Occipital lobe (tissue), 2 donors: ENCODE results near the gene RFX8. TPM values are rescaled to one million over a fixed set of nuclear protein-coding genes. Genes with fewer than 3 reads are reported as not detected.
A peak's percentile ranks its signal among the peaks of the same experiment; 100 is the strongest.

Experiments used
- DNase-seq: peaks from one replicate; lab custom pipeline; 2025; lab: John Stamatoyannopoulos, UW
- total RNA-seq: library from RNA; depleted of rRNA; stranded (reverse); fragments of >200 nt; gene quantifications from one replicate; pipeline ENCODE4 v1.2.3, GENCODE V29; 2014

RFX8 gene
- total RNA-seq, 1 donor from 2014 or later, result 0.47 TPM

DNA sequence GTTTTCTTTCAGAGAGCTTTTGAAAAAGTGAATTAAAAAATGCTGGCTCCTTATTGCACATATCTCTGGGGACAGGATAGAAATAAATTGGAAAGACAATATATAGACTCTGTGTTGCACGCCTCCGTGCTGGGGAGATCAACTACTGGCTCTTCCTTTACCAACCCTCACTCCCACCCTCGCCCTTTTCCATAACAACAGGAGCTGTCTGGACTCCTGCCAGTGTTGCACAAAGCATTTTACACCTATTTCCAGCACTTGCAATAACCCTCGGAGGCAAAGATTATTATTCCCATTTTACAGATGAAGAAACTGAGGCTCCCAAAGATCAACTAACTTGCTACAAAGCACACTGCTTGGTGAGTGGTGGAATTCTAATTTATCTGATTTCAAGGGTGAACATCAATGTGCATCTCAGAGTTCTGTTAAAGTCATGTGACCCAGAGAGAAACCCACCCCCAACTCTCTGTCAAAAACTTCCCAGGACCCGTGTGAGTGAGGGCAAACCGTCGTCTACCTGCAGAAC is 91.8 kb downstream of the RFX8 start:
- no peak for DNase-seq

DNA sequence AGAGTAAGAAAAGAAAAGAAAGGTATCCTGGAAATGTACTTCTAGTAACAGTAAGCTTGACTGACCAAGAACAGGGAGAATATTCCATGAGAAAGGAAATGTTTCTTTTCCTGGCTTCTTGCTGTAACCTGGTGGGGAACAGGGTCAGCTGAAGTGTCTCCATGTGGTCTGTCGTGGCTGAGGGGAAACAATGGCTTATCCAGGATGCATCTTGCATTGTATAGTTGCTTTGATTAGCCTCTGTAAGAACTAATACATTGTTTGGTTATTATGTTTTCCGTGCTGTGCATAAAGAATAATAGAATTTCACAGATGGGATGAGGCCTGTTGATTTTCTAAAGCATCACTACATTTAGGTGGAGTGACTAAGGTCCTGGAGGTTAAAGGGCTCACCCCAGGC is 92.5 kb downstream of the RFX8 start:
- DNase-seq, result no peak

DNA sequence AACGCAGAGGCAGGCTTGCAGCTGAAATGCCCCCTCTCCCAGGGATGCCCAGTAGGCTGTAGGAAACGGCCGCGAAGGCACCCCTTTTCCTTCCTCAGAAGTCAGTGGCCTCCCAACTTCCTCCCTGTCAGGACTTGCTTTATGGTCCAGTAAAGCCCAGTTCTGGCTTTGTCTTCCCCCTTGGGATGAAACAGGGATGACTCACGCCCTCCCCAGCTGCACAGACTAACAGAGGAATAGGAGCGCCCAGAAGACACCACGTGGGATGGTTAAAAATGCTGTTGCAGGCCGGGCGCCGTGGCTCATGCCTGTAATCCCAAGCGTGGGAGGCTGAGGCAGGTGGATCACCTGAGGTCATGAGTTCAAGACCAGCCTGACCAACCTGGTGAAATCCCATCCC is 94.5 kb downstream of the RFX8 start:
- no peak for DNase-seq

DNA sequence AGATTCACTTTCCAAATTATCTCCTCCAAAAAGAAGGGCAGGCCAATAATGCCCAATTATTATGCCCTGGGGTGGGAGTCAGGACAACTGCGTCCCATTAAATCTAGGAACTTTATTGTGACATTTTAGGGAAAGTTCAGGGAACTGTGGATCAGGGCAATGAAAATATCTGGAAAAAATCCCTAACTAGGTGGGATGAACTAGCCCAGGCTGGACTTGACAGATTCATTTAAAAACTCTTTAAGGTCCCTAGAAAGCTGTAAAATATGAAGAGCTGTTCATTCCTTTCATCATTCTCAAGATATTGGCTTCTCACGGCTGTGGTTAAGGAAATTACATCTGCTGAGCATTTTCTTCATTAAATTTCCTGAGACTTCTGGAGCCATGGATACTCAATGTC is 95.8 kb downstream of the RFX8 start:
- no peak for DNase-seq

DNA sequence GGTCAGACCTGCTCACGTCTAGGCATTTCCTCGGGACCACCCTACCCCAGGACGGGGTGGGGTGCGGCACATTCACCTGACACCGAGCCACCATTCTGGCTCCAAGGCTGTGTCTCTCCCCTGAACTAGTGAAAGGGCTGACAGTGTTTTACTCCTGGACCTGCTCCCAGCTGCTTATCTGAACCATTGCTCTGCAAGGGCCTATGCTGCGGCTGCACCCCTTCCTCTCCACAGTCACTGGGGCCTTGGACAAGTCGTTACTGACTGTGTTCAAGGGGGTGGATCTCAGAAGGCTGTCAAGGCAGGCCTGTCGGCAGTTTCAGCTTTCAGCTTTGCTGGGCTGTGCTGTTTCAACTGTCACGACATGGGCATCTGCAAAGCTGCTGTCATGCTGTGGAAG is 99.3 kb downstream of the RFX8 start:
- DNase-seq, result no peak

- DNase-seq, result no peak
Measured at GRCh38 chr2:101374821-101375561, 99.9 kb downstream of the RFX8 start.

DNA sequence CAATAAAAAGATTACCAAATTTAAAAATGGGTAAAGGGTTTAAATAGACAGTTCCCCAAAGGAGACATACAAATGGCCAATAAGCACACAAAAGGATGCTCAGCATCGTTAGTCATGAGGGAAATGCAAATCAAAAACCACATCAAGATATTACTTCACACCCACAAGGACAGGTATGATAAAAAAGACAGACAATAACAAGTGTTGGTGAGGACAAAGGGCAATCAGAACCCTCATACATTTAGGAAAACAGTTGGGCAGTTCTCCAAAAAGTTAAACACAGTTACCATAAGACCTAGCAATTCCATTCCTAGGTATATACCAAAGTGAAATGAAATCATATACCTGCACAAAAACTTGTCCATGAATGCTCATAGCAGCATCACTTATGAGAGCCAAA is 102.1 kb downstream of the RFX8 start:
- no peak for DNase-seq

DNA sequence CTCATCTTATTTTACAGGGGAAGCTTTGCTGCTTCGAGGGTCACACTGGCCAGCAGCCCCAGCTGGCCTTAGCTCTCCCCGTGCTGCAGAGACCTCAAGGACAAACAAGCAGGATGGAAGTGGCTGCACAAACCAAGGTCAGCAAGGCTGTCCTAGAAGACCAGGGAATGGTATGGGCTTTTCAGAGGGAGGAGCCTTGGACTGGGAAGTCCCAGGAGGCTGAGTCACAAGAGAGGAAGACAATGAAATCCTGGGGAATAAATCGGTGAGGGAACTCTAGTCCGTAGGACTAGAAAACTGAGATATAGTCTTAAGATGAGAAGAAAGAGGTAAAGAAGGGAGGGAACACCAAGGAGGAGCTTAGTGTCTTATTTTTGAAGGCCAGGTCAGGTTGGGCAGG is 103.3 kb downstream of the RFX8 start:
- DNase-seq, result no peak

GRCh38 chr2:101369100-101369499 is 105.8 kb downstream of the RFX8 start:
- no peak for DNase-seq

DNA sequence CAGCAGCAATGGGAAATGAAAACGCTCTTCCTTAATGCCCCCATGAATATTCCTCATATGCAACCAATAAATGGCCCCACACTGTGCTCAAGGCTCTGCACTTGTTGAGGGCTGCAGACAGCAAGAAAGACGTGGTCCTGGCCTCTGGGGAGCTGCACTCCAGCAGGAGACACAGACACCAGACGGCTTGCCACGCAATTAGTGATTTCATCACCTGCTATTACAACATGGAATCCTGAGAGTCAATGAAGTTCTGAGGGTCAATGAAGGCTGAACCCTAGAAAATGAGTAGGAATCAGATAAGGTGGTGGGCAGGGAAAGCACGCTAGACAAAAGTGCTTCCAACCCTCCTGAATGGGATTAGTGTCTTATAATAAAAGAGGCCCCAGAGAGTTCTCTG is 106.5 kb downstream of the RFX8 start:
- DNase-seq, result no peak

DNA sequence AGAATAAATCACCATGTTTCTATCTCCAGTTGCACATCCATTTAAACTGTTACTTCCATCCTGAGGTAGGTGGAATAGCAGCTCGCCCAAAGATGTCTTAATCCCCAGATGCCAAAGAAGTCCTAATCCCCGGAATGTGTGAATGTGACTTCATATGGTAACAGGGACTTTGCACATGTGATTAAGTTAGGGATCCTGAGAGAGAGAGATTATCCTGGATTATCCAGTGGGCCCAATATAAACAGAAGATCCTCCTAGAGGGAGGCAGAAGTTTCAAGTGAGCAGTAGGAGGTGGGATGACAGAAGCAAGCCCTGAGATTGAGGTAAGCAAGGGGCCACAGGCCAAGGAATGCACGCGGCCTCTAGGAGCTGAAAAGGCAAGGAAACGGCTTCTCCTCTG is 107.4 kb downstream of the RFX8 start:
- no peak for DNase-seq

DNA sequence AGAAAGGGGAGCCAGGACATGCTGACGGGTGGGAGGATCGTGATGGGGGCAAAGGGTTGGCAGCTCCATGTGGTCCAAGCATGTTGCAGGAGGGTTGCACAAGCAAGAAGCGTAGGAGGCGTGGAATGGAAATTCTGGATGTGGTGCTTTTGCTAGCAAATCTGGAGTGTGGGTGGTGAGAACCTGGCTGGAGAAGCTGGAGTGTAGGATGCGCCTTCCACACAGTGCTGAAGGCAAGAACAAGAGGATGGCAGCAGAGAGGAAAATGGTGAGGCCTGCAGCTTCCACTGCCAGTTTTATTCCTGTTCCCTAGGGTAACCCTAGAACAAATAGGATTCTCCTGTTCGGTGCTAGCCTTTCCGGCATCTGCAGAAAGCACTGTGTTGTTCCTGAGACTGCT is 110.0 kb downstream of the RFX8 start:
- peak; percentile 76 for DNase-seq

GRCh38 chr2:101362777-101363176 is 112.1 kb downstream of the RFX8 start:
- no peak for DNase-seq

DNA sequence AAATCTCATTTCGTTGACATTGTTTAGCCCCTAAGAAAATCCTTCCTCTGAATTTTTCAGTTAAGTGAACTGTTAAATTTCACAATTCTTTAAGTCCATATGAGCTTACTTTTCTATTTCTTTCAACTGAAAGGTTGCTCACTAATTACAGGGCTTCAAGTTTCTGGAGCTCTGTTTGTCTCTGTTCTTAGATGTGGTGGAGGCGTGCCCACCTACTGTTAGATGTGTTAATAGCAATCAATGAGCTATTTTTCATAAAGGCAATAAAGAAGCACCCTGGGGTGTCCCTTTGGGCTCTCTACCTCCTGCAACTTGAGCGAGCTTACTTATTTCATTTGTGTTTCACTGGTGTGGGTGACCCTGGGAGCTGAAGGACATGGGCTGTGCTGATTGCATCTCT is 112.6 kb downstream of the RFX8 start:
- DNase-seq, result no peak

DNA sequence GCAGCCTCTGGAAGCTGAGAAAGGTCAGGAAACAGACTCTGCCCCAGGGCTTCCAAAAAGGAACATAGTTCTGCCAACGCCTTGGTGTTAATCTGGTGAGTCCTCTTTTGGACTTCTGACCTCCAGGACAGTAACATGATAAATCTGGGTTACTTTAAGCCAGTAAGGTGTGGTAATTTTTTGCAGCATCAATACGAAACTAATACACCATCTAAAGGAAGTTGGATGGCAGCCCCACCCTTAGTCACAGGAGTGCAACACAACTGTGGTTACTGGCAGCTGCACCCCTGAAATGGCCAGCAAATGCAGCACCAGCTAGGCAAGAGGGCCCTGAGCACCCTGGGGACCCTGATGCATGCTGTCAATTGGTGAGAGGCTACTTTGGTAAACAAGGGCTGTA is 113.4 kb downstream of the RFX8 start:
- DNase-seq, result no peak

DNA sequence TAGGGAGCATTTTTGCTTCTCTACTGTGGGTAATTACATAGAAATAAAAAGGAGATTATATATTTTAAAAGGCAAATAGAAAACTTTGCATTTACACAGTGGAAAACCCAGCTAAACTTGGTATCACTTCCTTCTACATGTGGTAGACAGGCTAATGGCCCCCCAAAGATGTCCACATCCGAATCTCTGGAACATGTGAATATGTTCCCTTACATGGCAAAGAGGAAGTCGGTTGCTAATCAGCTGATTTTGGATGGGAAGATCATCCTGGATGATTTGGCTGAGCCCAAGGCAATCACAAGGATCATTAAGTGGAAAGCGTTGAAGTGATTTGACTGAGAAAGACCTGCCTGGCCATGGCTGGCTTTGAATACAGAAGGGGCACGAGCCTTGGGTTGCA is 113.8 kb downstream of the RFX8 start:
- DNase-seq, result no peak

DNA sequence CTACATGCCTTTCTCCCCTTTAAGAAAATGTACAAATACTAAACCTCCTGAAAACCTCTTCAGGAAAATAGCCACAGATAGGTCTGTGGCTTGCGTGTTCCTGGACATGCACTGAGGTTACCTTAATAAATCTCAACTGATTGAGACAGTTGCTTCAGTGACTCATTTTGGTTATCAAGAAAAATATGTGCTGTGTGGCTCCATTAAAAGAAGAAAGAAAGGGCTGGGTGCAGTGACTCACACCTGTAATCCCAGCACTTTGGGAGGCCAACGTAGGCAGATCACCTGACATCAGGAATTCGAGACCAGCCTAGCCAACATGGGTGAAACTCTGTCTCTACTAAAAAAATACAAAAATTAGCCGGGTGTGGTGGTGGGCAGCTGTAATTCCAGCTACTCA is 114.7 kb downstream of the RFX8 start:
- DNase-seq, result no peak

DNA sequence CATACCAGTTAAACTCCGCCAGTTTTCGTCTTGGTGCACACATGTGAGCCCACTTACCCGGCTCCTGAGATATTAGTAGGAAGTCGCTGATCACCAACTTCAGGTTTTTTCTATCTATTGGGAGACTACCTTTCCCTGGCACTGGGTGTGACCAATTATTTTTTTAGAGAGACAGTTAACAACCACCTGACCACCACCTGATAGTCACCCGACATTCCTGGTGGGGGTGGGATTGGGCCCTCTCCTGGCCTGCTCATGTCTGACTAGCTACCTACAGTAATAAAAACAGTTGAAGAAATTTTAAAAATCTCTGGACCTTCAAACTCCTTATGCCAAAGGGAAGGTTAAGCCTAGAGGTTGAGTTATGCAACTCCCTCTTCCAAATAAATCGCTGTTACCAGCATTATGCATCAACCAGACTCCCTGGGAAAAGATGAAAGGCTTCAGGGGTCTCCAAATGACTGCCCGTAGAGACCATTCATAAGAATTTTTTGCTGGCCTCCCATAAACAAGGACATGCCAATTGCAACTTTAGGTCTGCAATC is 115.4 kb downstream of the RFX8 start:
- no peak for DNase-seq

- DNase-seq, result no peak
Measured at GRCh38 chr2:101357376-101357775, 117.5 kb downstream of the RFX8 start.

- no peak for DNase-seq
Measured at GRCh38 chr2:101356521-101356920, 118.4 kb downstream of the RFX8 start.

DNA sequence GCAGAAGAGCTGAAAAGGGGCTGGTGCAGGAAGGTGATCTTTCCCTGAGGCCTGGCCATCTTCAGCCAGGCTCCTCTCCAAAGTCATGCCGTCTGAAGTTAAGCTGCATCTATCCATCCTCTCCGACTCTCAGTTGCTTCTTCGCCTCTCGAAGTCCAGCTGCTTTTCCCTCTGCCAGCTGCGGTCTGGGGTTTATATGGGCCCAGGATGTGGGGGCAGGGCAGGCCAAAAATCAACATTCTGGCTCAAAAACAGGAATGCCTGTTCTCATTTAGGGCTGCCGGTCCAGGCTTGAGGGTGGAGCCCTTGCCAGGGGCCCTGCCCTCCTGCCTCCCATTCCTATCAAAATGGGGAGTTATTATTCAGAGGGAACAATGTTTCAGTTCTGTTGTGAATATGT is 118.9 kb downstream of the RFX8 start:
- no peak for DNase-seq

GRCh38 chr2:101355401-101356054 is 119.4 kb downstream of the RFX8 start:
- no peak for DNase-seq
